ENCODE measurements around the gene ACTL6B.
"Not testable (repeated sequence)": the region's sequence is repeated elsewhere in the genome, so short reads cannot be mapped to it uniquely, and the experiment has no call there.

The ACTL6B gene

DNA sequence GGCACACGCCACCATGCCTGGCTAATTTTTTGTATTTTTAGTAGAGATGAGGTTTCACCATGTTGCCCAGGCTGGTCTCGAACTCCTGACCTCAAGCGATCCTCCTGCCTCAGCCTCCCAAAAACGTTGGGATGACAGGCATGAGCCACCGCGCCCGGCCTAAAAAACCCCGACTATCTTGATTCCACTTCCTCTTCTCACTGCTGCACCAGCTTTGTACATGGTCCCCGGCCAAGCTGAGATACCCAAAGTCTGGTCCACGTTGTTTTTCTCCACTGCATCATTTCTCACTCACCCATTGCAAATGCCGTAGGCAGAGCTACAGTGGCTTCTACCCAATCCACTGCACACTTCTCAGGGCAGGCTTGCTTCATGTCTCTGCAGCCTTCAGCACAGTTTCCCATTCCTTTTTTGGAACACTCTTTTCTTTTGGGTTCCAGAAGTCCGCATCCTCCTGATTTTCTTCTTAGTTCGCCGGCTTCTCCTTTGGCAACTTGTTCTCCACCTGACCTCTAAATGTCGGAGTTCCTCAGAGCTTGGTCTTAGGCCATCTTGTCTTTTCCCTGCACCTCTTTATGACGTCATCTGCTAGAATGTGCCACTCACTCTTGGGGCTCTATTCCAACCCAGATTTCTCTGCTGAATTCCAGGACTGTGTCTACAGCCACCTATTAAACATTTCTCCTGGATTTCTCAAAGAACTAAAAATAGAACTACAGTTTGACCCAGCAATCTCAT, 11.3 kb upstream of the ACTL6B start:
- Histone ChIP-seq H3K27ac (no peak overlapping the region), H3K27me3 (replicated peaks) (no peaks in the 10 kb centered on the region), H3K4me3 (ENCODE audit: low read depth, low read length) (no peak overlapping the region), H3K36me3 (replicated peaks) (no peaks in the 10 kb centered on the region)
- TF ChIP-seq, protein P1, sequence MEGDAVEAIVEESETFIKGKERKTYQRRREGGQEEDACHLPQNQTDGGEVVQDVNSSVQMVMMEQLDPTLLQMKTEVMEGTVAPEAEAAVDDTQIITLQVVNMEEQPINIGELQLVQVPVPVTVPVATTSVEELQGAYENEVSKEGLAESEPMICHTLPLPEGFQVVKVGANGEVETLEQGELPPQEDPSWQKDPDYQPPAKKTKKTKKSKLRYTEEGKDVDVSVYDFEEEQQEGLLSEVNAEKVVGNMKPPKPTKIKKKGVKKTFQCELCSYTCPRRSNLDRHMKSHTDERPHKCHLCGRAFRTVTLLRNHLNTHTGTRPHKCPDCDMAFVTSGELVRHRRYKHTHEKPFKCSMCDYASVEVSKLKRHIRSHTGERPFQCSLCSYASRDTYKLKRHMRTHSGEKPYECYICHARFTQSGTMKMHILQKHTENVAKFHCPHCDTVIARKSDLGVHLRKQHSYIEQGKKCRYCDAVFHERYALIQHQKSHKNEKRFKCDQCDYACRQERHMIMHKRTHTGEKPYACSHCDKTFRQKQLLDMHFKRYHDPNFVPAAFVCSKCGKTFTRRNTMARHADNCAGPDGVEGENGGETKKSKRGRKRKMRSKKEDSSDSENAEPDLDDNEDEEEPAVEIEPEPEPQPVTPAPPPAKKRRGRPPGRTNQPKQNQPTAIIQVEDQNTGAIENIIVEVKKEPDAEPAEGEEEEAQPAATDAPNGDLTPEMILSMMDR (IDR thresholded peaks at IDR 0.05; ENCODE audit: low read depth, low read length, missing control alignments): no peak
- no peak for DNase-seq
- in situ Hi-C loops (cut with HindIII; ENCODE audit: low pct_ligation_motif_present, low sequenced_read_pairs): no loop called here

- H3K27me3 ChIP-seq (replicated peaks): no peaks in the 10 kb centered on the region
- no peaks in the 10 kb centered on the region for H3K36me3 ChIP-seq (replicated peaks)
- H3K27ac ChIP-seq: no peak overlapping the region
- H3K4me3 ChIP-seq (ENCODE audit: low read depth, low read length): no peak overlapping the region
- in situ Hi-C loops (cut with HindIII; ENCODE audit: low pct_ligation_motif_present, low sequenced_read_pairs): no loop called here
- no peak for DNase-seq
- TF ChIP-seq, protein P1 (IDR thresholded peaks at IDR 0.05; ENCODE audit: low read depth, low read length, missing control alignments): no peak
These were observed 9.0 kb upstream of the ACTL6B start for GRCh38 chr7:100665168-100665726.

DNA sequence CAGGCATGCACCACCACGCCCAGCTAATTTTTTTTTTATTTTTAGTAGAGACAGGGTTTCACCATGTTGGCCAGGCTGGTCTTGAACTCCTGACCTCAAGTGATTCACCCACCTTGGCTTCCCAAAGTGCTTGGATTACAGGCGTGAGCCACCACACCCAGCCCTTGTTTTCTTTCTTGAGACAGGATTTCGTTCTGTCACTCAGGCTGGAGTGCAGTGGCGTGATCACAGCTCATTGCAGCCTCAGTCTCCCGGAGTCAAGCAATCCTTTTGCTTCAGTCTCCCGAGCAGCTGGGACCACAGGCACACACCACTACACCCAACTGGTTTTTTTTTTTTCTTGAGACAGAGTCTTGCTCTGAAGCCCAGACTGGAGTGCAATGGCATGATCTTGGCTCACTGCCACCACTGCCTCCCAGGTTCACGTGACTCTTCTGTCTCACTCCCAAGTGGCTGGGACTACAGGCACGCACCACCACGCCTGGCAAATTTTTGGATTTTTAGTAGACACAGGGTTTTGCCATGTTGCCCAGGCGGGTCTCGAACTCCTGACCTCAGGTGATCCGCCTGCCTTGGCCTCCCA, 6.0 kb upstream of the ACTL6B start:
- in situ Hi-C loops (cut with HindIII; ENCODE audit: low pct_ligation_motif_present, low sequenced_read_pairs); H3K36me3 ChIP-seq (replicated peaks); H3K27me3 ChIP-seq (replicated peaks); DNase-seq; H3K4me3 ChIP-seq (ENCODE audit: low read depth, low read length); H3K27ac ChIP-seq: not testable (repeated sequence)

DNA sequence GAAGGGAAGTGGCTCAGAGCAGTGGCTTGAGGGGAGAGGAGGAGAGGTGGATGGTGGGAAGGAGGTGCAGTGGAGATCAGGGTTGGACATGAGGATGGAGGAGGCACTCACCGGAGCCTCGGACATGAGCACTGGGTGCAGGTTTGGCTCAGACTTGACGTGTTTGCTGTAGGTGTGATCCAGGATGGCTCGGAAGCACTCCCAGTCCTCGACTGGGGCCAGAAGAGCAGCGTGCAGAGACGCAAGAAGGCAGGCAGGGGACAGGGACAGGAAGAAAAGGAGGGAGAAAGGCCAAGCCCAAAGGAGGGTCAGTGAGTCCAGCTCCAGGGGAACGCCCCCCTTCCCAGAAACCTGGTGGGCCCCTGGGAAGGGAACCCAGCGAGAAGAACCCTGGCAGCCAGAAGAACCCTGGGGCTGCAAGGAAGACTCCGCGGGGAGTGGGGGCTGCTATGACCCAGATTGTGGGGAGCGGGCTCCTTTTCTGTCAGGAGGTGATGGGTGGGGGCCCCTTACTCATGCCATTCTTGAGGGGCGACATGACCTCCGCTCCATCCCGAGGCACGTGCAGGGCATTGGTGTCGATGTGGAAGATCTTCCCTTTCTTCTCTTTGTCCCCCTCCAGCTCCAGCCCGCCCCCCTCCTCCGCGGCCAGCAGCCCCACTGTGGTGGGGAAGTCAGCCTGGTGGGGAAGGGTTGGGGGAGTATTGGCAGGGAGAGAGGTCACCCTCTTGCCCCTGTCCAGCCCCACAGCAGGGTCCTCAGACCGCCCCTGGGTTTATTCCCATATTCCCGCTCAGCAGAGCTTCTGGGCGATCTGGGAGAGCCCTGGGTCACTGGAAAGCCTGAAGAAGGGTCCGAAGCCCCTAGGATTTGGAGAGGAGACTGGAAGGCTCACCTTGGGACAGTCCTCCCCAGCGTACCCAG, 1.1 kb downstream of the ACTL6B start:
- Histone ChIP-seq H3K36me3 (replicated peaks) (no peaks in the 10 kb centered on the region), H3K27me3 (replicated peaks) (peaks cover 5% of the 10 kb centered on the region), H3K27ac (no peak overlapping the region), H3K4me3 (ENCODE audit: low read depth, low read length) (no peak overlapping the region)
- DNase-seq: no peak
- in situ Hi-C loops (cut with HindIII; ENCODE audit: low pct_ligation_motif_present, low sequenced_read_pairs): no loop called here
- TF ChIP-seq, protein P1 (IDR thresholded peaks at IDR 0.05; ENCODE audit: low read depth, low read length, missing control alignments): no peak

DNA sequence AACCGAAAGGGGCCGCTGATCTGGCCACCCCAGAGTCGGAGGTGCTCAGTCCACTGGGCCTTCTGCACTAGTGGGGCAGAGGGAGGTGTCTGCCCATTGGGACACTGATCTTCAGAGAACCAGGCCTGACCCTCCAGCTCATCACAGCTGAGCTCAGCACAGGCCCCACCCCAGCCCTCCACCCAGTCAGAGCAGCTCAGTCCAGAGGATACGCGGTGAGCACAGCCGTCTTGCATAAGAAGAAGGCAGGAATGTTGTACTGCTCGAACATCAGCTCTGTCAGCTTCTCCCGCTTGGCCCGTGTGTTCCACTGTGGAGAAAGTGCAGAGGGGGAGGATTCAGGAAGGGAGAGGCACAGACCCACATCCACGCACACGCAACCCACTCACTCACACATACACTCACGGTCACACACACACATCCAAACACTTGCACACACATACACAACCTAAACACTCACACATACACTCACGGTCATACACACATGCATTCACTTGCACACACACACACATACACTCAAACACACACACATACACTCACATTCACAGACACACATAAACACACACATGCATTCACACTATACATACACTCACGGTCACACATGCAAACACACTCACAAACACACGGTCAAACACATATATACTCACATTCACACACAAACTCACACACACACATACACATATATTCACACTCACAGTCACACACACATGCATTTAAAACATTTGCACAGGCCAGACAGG, 6.3 kb downstream of the ACTL6B start:
- Histone ChIP-seq H3K27ac (no peak overlapping the region), H3K4me3 (ENCODE audit: low read depth, low read length) (no peak overlapping the region), H3K27me3 (replicated peaks) (peaks cover 4% of the 10 kb centered on the region), H3K36me3 (replicated peaks) (no peaks in the 10 kb centered on the region)
- DNase-seq: no peak
- TF ChIP-seq, protein P1 (IDR thresholded peaks at IDR 0.05; ENCODE audit: low read depth, low read length, missing control alignments): no peak
- in situ Hi-C loops (cut with HindIII; ENCODE audit: low pct_ligation_motif_present, low sequenced_read_pairs): no loop called here

Data from brain microvascular endothelial cell (primary cell).